ENCODE results near the gene RBM20.

The RBM20 gene

GRCh38 chr10:110770243-110770642 lies 126.1 kb downstream of the RBM20 start:
- no peak for DNase-seq

- DNase-seq: no peak
Measured at GRCh38 chr10:110771486-110771885, 127.3 kb downstream of the RBM20 start.

- DNase-seq: no peak
Measured at GRCh38 chr10:110771991-110772390, 127.9 kb downstream of the RBM20 start.

GRCh38 chr10:110772454-110773025 lies 128.4 kb downstream of the RBM20 start:
- no peak for DNase-seq

DNA sequence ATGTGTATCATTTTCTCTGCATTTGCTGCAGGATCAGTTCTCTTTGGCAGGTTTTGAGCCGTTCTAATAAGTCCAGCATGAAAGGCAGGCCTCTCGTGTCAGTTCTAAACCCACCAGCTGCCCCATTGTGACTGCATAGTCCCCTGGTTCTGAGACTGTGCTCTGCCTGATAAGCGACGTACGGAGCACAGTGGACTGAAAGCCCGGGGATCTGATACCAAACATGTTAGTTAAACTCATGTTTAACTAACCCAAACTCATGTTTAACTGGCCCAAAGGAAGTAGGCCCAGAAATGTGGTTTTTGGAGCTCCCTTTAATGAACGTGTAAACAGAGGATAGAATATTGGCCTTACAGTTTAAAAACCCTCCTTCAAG lies 129.5 kb downstream of the RBM20 start:
- no peak for DNase-seq

GRCh38 chr10:110774069-110775019 lies 130.2 kb downstream of the RBM20 start:
- no peak for DNase-seq

DNA sequence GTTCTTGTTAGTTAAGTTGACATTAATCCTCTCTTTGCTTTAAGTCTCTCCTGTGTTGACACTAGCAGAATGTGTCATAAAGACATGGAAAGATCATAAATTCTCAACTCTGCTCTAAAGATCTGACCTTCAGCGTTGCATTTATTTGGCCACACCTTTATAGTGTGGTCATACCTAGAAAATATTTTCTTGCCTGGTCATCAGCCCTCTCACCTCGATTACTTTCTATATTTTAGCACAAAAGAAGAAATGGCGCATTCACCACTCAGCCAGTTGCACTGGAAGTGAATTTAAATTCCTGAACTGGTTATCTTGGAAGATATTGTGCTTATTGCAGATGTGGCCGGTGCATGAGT lies 130.9 kb downstream of the RBM20 start:
- DNase-seq: no peak

- no peak for DNase-seq
Measured at GRCh38 chr10:110775406-110775805, 131.3 kb downstream of the RBM20 start.

- DNase-seq: no peak
Measured at GRCh38 chr10:110777017-110777416, 132.9 kb downstream of the RBM20 start.

GRCh38 chr10:110777661-110778060 lies 133.5 kb downstream of the RBM20 start:
- DNase-seq: no peak

- DNase-seq: no peak
Measured at GRCh38 chr10:110778211-110778610, 134.1 kb downstream of the RBM20 start.

- peak in 1 of 4 experiments; percentile 16 for DNase-seq
Measured at GRCh38 chr10:110779489-110779888, 135.4 kb downstream of the RBM20 start.

- DNase-seq: no peak
Measured at GRCh38 chr10:110780704-110781103, 136.6 kb downstream of the RBM20 start.

- DNase-seq: no peak
Measured at GRCh38 chr10:110781139-110781538, 137.0 kb downstream of the RBM20 start.

- DNase-seq: no peak
Measured at GRCh38 chr10:110782616-110783015, 138.5 kb downstream of the RBM20 start.

DNA sequence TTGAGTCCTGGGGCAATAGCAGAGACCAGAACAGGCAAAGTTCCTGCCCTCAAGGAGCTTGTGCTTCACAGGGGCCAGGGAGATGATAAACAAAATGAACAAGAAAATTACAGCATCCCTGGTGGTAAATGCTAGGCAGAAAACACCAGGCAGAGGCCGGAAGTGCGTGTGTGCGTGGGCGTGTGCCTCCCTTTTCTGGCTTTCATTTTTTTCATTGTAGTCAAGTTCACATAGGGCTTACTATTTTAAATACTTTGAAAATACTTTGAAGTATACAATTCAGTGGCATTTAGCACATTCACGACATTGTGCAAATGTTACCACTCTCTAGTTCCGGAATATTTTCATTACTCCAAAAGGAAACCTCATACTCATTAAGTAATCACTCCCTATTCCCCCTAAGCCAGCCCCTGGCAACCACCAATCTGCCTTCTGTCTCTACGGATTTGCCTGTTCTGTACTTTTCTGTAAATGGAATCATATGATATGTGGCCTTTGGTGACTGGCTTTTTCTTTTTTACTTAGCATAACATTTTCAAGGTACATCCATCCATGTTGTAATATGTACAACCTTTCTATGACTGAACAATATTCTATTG lies 139.5 kb downstream of the RBM20 start:
- peak; percentile 8 to 65 (median 28) for DNase-seq

GRCh38 chr10:110784198-110784597 lies 140.1 kb downstream of the RBM20 start:
- DNase-seq: no peak

DNA sequence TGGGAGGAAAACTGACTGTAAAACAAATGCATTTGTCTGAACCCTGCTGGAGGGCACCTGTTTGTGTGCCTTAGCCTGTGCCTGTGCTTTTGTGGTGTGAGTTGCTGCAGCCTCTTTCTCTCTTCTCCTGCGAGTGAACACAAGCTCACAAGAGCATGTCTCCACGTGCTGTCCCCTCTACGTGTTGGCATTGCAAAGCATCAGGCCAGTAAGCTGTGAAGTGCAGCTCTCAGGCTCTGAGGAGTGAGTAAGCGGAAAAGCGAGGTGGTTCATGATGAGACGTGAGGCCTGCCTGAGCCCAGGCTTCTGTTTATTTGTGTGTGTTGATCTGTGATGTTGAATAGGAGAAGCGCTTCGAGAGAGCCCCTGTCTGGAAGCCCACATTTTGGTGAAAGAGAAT lies 142.0 kb downstream of the RBM20 start:
- DNase-seq: no peak

DNA sequence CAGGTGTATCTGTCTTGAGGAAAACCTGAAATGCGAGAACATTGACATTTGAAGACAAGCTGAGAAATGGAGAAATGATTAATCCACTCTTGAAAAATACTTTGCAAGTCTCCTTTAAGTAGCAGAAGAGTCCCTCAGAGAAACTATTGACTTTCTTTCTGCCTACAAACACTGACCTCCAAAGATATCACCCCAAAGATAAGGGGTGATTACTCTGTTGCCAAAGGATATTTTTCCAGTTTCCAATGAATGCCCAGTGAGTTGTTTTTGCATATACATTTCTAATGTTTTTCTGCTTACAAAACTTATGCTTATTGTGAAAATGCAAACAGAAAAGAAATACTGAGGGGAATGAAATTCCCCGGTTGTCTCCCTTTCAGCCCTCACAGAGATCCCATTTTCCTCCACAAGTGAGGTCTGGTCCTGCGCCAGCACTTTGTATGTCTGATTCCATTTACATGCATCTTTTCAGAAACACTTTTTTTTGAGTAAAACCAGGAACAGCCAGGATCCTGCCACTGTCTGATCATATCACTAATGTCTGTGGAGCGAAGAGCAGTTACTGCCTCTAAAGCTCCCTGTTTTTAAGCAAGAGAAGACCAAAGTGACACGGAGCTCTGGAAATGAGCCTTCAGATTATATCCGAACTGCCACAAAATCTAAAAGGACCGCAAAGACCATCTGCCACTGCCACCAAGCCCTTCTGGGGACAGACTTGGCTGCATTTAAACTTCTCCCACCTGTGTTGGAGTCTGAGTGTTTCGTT lies 144.7 kb downstream of the RBM20 start:
- DNase-seq: no peak

DNA sequence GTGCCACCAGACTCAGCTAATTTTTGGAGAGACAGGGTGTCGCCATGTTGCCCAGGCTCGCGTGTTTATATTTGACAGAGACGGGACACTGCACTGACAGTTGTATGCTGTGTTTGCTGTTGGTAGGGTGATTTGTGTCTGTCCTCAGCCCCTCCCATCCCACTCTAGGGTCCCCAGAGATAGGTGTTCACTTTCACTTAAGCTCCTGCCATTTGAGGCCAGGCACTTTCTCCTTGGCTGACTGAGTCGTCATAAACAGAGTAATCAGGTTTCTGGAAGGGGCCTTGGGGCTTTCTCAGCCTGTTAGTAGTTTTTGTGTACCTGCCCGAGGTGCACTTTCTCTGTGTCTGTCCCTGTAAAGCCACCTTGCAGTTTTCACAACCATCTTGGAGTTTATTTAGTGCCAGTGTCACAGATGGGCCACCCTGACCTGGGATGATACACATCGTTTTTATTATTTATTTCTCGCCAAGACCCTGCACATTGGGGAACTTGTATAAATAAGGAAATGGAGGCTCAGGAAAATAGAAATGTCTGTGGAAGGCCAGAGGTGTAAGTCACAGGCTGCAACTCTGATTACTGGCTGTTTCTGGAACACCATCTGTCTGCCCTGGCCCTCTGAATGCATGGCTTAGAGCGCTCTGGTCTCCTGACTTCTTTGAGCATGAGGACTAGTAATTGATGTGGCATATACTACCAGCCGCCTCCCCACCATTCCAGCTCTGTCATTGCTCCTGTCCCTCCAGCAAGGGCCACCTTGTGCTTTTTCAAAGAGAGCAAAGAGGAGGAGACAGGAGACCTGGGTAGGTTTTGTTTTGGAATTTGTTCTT lies 145.7 kb downstream of the RBM20 start:
- no peak for DNase-seq

GRCh38 chr10:110790913-110791506 lies 146.9 kb downstream of the RBM20 start:
- DNase-seq: no peak

DNA sequence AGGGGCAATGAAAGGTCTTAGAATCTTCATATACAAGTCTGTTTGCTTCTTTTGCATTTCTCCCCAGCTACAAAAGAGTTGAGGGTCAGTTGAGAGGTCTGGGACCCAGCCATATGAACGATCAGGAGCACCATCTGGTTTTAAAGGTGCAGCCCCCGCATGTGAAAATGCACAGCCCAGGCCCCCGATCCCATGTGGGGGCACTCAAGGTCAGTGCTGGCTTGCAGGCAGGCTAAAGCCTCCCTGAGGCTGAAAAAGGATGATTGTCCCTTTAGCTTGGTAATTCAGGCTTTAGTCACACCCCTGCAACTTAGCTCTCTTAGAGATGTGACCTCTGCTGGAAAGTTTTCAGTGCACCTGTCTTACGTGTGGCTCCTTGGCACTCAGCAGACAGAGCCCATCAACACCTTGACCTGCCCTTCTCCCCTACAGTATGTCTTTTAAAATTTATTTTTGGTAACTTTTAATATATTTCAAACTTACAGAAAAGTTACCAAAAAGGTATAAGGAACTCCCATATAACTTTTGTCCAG lies 147.5 kb downstream of the RBM20 start:
- no peak for DNase-seq
